Activated CD4-positive, alpha-beta memory T cell treated with anti-CD3 and anti-CD28 coated beads, Interleukin-2, amount 10 ng/mL, durations not matched to agents 7 days and 5 days (primary cell): Measurements from ENCODE around the gene GTF2A2. TPM values are rescaled to one million over a fixed set of nuclear protein-coding genes. Genes with fewer than 3 reads are reported as not detected.
A peak's percentile ranks its signal among the peaks of the same experiment; 100 is the strongest.
"Not testable (repeated sequence)": the region's sequence is repeated elsewhere in the genome, so short reads cannot be mapped to it uniquely, and the experiment has no call there.

Source experiments
- CTCF ChIA-PET: fragments of 350-600 bp; sonication (Branson Sonifier 250); formaldehyde crosslinking; loops from one replicate; lab custom pipeline; 2021; ENCODE audit warnings: antibody characterized with exemption, inconsistent platforms; lab: Charles Lee
- POLR2A ChIA-PET: fragments of 350-600 bp; sonication (Branson Sonifier 250); formaldehyde crosslinking; loops from one replicate; lab custom pipeline; 2021; ENCODE audit warnings: antibody characterized with exemption; lab: Charles Lee
- DNase-seq: peaks from one replicate; pipeline ENCODE4 v3.0.0-alpha.2; 2020
- H3K27ac Mint-ChIP-seq: one replicate; pipeline ENCODE4 v1.8.0; 2021; ENCODE audit warnings: mild to moderate bottlenecking, mixed read lengths
- H3K27me3 Mint-ChIP-seq: one replicate; pipeline ENCODE4 v1.8.0; 2021; ENCODE audit warnings: mixed read lengths
- H3K36me3 Mint-ChIP-seq: one replicate; pipeline ENCODE4 v1.8.0; 2021; ENCODE audit warnings: low read depth, mixed read lengths
- H3K4me1 Mint-ChIP-seq: one replicate; pipeline ENCODE4 v1.8.0; 2021; ENCODE audit warnings: mixed read lengths
- H3K4me3 Mint-ChIP-seq: one replicate; pipeline ENCODE4 v1.8.0; 2021; ENCODE audit warnings: mild to moderate bottlenecking, mixed read lengths
- H3K9me3 Mint-ChIP-seq: one replicate; pipeline ENCODE4 v1.8.0; 2021; ENCODE audit warnings: mixed read lengths
- total RNA-seq, 2 experiments: library from RNA; stranded (reverse); gene quantifications; one replicate each; pipeline ENCODE4 v1.2.3, GENCODE V29; 2021

Gene GTF2A2
- 100 to 1,000 TPM; 113 to 117 TPM for total RNA-seq

GRCh38 chr15:59656897-59657634 lies at the start of gene GTF2A2:
TSS of gene GTF2A2 (minus strand) at chr15:59657515. CDS start at chr15:59652277, 5,238 bp downstream.
- DNase-seq: peak; percentile 97
- Mint-ChIP-seq H3K27me3 (no peaks in the 10 kb centered on the region), H3K36me3 (peaks cover 44% of the 10 kb centered on the region), H3K4me3 (no peak within 1 kb of the TSS), H3K27ac (peak within 1 kb of the TSS; percentile 82), H3K9me3 (peaks cover 3% of the 10 kb centered on the region), H3K4me1 (peaks cover 13% of the 10 kb centered on the region)
- ChIA-PET POLR2A (interaction anchor here (0.6 to 5.4 kb wide), 10 partner anchors 10 to 796 kb away, joined by 3 to 69 read pairs (median 4); partner anchors contain the start of gene BNIP2), CTCF (interaction anchor here (0.9 to 1.5 kb wide), 4 partner anchors 13 to 124 kb away, joined by 3 to 5 read pairs (median 4); partner anchors contain the start of gene BNIP2)

- Mint-ChIP-seq H3K27ac (no peak overlapping the region), H3K36me3 (no peaks in the 10 kb centered on the region), H3K27me3 (peaks cover 16% of the 10 kb centered on the region)
Observed at GRCh38 chr15:59703979-59704796, 46.9 kb upstream of the GTF2A2 start.

GRCh38 chr15:59702351-59702750 lies 45.0 kb upstream of the GTF2A2 start:
- H3K4me3 Mint-ChIP-seq: no peak overlapping the region
- no peak overlapping the region for H3K27ac Mint-ChIP-seq
- no peak for DNase-seq
- H3K4me1 Mint-ChIP-seq: no peaks in the 10 kb centered on the region
- H3K36me3 Mint-ChIP-seq: no peaks in the 10 kb centered on the region
- POLR2A ChIA-PET: no interaction called here
- CTCF ChIA-PET: no interaction called here
- H3K9me3 Mint-ChIP-seq: no peaks in the 10 kb centered on the region
- peaks cover 18% of the 10 kb centered on the region for H3K27me3 Mint-ChIP-seq

More at GRCh38 chr15:59703979-59704796, 46.9 kb upstream of the GTF2A2 start:
- Mint-ChIP-seq H3K9me3 (no peaks in the 10 kb centered on the region), H3K4me1 (no peaks in the 10 kb centered on the region), H3K4me3 (no peak overlapping the region)
- POLR2A ChIA-PET: no interaction called here
- CTCF ChIA-PET: no interaction called here
- no peak for DNase-seq

- ChIA-PET CTCF (no interaction called here), POLR2A (no interaction called here)
- no peak overlapping the region for H3K4me3 Mint-ChIP-seq
- H3K27ac Mint-ChIP-seq: no peak overlapping the region
- H3K27me3 Mint-ChIP-seq: peaks cover 14% of the 10 kb centered on the region
- no peaks in the 10 kb centered on the region for H3K9me3 Mint-ChIP-seq
- no peak for DNase-seq
- no peaks in the 10 kb centered on the region for H3K36me3 Mint-ChIP-seq
- H3K4me1 Mint-ChIP-seq: no peaks in the 10 kb centered on the region
Observed at GRCh38 chr15:59701880-59702279, 44.6 kb upstream of the GTF2A2 start.

- POLR2A ChIA-PET: no interaction called here
- H3K27ac Mint-ChIP-seq: no peak overlapping the region
- H3K4me3 Mint-ChIP-seq: no peak overlapping the region
- H3K36me3 Mint-ChIP-seq: no peaks in the 10 kb centered on the region
- no peaks in the 10 kb centered on the region for H3K4me1 Mint-ChIP-seq
- CTCF ChIA-PET: no interaction called here
- H3K27me3 Mint-ChIP-seq: peaks cover 14% of the 10 kb centered on the region
- H3K9me3 Mint-ChIP-seq: no peaks in the 10 kb centered on the region
- DNase-seq: no peak
Observed at GRCh38 chr15:59699810-59700431, 42.6 kb upstream of the GTF2A2 start.

- H3K27me3 Mint-ChIP-seq: peaks cover 11% of the 10 kb centered on the region
- DNase-seq, H3K9me3 Mint-ChIP-seq, H3K4me1 Mint-ChIP-seq, H3K4me3 Mint-ChIP-seq, CTCF ChIA-PET, H3K27ac Mint-ChIP-seq, H3K36me3 Mint-ChIP-seq: not testable (repeated sequence)
- POLR2A ChIA-PET: interaction anchor here (1.3 kb wide), 1 partner anchor 8 kb away, joined by 3 read pairs; no protein-coding TSS in a partner anchor
Observed at GRCh38 chr15:59698065-59698464, 40.8 kb upstream of the GTF2A2 start.

- no peak for DNase-seq
- POLR2A ChIA-PET: no interaction called here
- CTCF ChIA-PET: interaction anchor here (0.6 kb wide), 1 partner anchor 9 kb away, joined by 3 read pairs; no protein-coding TSS in a partner anchor
Observed at GRCh38 chr15:59696332-59696731, 39.0 kb upstream of the GTF2A2 start.

GRCh38 chr15:59694779-59695178 lies 37.5 kb upstream of the GTF2A2 start:
- H3K9me3 Mint-ChIP-seq: no peaks in the 10 kb centered on the region
- ChIA-PET CTCF (no interaction called here), POLR2A (no interaction called here)
- H3K4me1 Mint-ChIP-seq: peaks cover 11% of the 10 kb centered on the region
- no peak overlapping the region for H3K27ac Mint-ChIP-seq
- H3K27me3 Mint-ChIP-seq: peaks cover 3% of the 10 kb centered on the region
- H3K4me3 Mint-ChIP-seq: no peak overlapping the region
- DNase-seq: no peak
- H3K36me3 Mint-ChIP-seq: no peaks in the 10 kb centered on the region

More at GRCh38 chr15:59696332-59696731, 39.0 kb upstream of the GTF2A2 start:
- Mint-ChIP-seq H3K36me3 (no peaks in the 10 kb centered on the region), H3K4me3 (no peak overlapping the region), H3K27ac (no peak overlapping the region), H3K27me3 (peaks cover 5% of the 10 kb centered on the region), H3K4me1 (no peaks in the 10 kb centered on the region), H3K9me3 (no peaks in the 10 kb centered on the region)

- ChIA-PET POLR2A (interaction anchor here (0.7 to 5.5 kb wide), 6 partner anchors 11 to 705 kb away, joined by 3 to 69 read pairs (median 3); partner anchors contain the start of gene GTF2A2), CTCF (interaction anchor here (0.6 to 3.3 kb wide), 21 partner anchors 10 to 652 kb away, joined by 3 to 15 read pairs (median 3); partner anchors contain the start of gene GTF2A2)
- H3K4me3 Mint-ChIP-seq: peak overlapping the region; percentile 46
- peaks cover 13% of the 10 kb centered on the region for H3K36me3 Mint-ChIP-seq
- H3K27me3 Mint-ChIP-seq: no peaks in the 10 kb centered on the region
- H3K4me1 Mint-ChIP-seq: peaks cover 25% of the 10 kb centered on the region
- DNase-seq: peak; percentile 54
- H3K27ac Mint-ChIP-seq: peak overlapping the region; percentile 63
- H3K9me3 Mint-ChIP-seq: no peaks in the 10 kb centered on the region
Observed at GRCh38 chr15:59691194-59691805, 34.0 kb upstream of the GTF2A2 start.

- ChIA-PET POLR2A (interaction anchor here (0.5 to 5.5 kb wide), 14 partner anchors 9 to 1212 kb away, joined by 3 to 69 read pairs (median 4); partner anchors contain the start of genes ANXA2, FOXB1 and GTF2A2), CTCF (interaction anchor here (1.1 to 3.3 kb wide), 6 partner anchors 11 to 639 kb away, joined by 4 to 15 read pairs (median 6); no protein-coding TSS in a partner anchor)
- Mint-ChIP-seq H3K27ac (peak overlapping the region; percentile 96), H3K9me3 (no peaks in the 10 kb centered on the region), H3K36me3 (peaks cover 25% of the 10 kb centered on the region), H3K4me3 (peak overlapping the region; percentile 93), H3K4me1 (peaks cover 40% of the 10 kb centered on the region), H3K27me3 (no peaks in the 10 kb centered on the region)
- peak; percentile 82 for DNase-seq
Observed at GRCh38 chr15:59689626-59690236, 32.4 kb upstream of the GTF2A2 start.

GRCh38 chr15:59688782-59689625 lies 31.7 kb upstream of the GTF2A2 start, which contains the start of gene BNIP2:
TSS of gene BNIP2 (minus strand) at chr15:59689320. CDS start at chr15:59682457, 6,863 bp downstream.
- H3K36me3 Mint-ChIP-seq: peaks cover 26% of the 10 kb centered on the region
- peak; percentile 100 for DNase-seq
- H3K4me3 Mint-ChIP-seq: peak within 1 kb of the TSS; percentile 93
- ChIA-PET CTCF (interaction anchor here (1.0 to 3.3 kb wide), 5 partner anchors 31 to 156 kb away, joined by 3 to 15 read pairs (median 5); no protein-coding TSS in a partner anchor), POLR2A (interaction anchor here (0.6 to 5.5 kb wide), 21 partner anchors 9 to 1213 kb away, joined by 3 to 69 read pairs (median 3); partner anchors contain the start of genes ANXA2, FOXB1 and GTF2A2)
- no peaks in the 10 kb centered on the region for H3K9me3 Mint-ChIP-seq
- H3K4me1 Mint-ChIP-seq: peaks cover 48% of the 10 kb centered on the region
- H3K27ac Mint-ChIP-seq: peak within 1 kb of the TSS; percentile 96
- no peaks in the 10 kb centered on the region for H3K27me3 Mint-ChIP-seq
